Small intestine (tissue), 4 donors: Measurements from ENCODE around the gene TBC1D30. TPM values are rescaled to one million over a fixed set of nuclear protein-coding genes. Genes with fewer than 3 reads are reported as not detected.

Experiments
- polyA plus RNA-seq, 4 donors: library from polyadenylated mRNA; stranded (reverse) in 3 of 4; unstranded in 1 of 4; fragments of 200-250 nt in 3 of 4; fragments of 120-200 nt in 1 of 4; gene quantifications; one replicate each; pipeline versions ENCODE4 v1.2.1 to v1.2.3, GENCODE V29; 2013
- donor health status: healthy with polysubstance abuse.
- donor health status: Bipolar disorder and iron deficiency.
- donor health status: healthy.

The TBC1D30 gene
- polyA plus RNA-seq, 4 donors: 2.2 to 16.3 (median 6.2) TPM

Other genes starting within 250 kb of the TBC1D30 start
- gene RASSF3, start 214.2 kb upstream of the TBC1D30 start, polyA plus RNA-seq: 10 to 100 TPM; 14.9 to 23.3 (median 21.9) TPM
- gene GNS, start 65.2 kb upstream of the TBC1D30 start, polyA plus RNA-seq: 100 to 1,000 TPM in 1 of 4 donors, 10 to 100 TPM in 1, 1 to 10 TPM in 2; 8.3 to 584 (median 24.0) TPM